Colonic mucosa (tissue), 4 donors: ENCODE results near the gene SULF2. TPM values are rescaled to one million over a fixed set of nuclear protein-coding genes. Genes with fewer than 3 reads are reported as not detected.

ENCODE experiments used
- DNase-seq: peaks from one replicate; pipeline ENCODE4 v3.0.0-alpha.2; 2020
- H3K27ac ChIP-seq: fragments of 200-600 bp; one replicate; pipeline ENCODE4 v1.8.0; 2021
- H3K27me3 ChIP-seq: fragments of 200-600 bp; one replicate; pipeline ENCODE4 v1.8.0; 2021
- H3K36me3 ChIP-seq: fragments of 200-600 bp; one replicate; pipeline ENCODE4 v1.8.0; 2021
- H3K4me1 ChIP-seq: fragments of 200-600 bp; one replicate; pipeline ENCODE4 v1.8.0; 2021; ENCODE audit warnings: mild to moderate bottlenecking
- H3K4me3 ChIP-seq: fragments of 200-600 bp; one replicate; pipeline ENCODE4 v1.8.0; 2021
- H3K9ac ChIP-seq, 2 donors: one replicate each; pipeline ENCODE4 v1.7.0; 2013; ENCODE audit warnings: control low read depth in 2 of 2, low read depth in 2 of 2, low read length in 2 of 2
- H3K9me3 ChIP-seq: fragments of 200-600 bp; one replicate; pipeline ENCODE4 v1.8.0; 2021
- CTCF ChIP-seq: fragments of 200-600 bp; IDR thresholded peaks from one replicate; pipeline ENCODE4 v1.8.0; 2022; ENCODE audit warnings: antibody characterized with exemption, mild to moderate bottlenecking
- intact Hi-C: fragments of 100-400 bp; cut with DNase I; formaldehyde crosslinking; loops from one replicate; pipeline ENCODE4 v1.14.1; 2022
- total RNA-seq, 2 donors: library from RNA; stranded (reverse); fragmentation: NEBNext Ultra II Directional in 1 of 2; extraction: Animal tissue kit (Norgen Biotek cat#: 25700) in 1 of 2; gene quantifications; one replicate each; pipeline ENCODE4 v1.2.1, GENCODE V29; 2021
- donor health status: healthy.
- donor health status: DM: no; HTN: no; CAD: no.
- donor health status: DM: no; HTN: no; CAD: no.

SULF2 gene
- total RNA-seq, 2 donors from 2014 or later, result 97.9 to 153 TPM

GRCh38 chr20:47703748-47704147 lies 81.5 kb downstream of the SULF2 start:
- Histone ChIP-seq H3K36me3 (no peaks in the 10 kb centered on the region), H3K4me3 (no peak overlapping the region), H3K9ac (no peak overlapping the region), H3K9me3 (no peaks in the 10 kb centered on the region), H3K4me1 (no peaks in the 10 kb centered on the region), H3K27me3 (no peaks in the 10 kb centered on the region), H3K27ac (no peak overlapping the region)
- no peak for DNase-seq
- intact Hi-C loops, result no loop called here
- no peak for TF ChIP-seq CTCF

- no peak for DNase-seq
- Histone ChIP-seq H3K27ac (no peak overlapping the region), H3K27me3 (no peaks in the 10 kb centered on the region), H3K9me3 (no peaks in the 10 kb centered on the region), H3K36me3 (no peaks in the 10 kb centered on the region), H3K4me3 (no peak overlapping the region), H3K4me1 (no peaks in the 10 kb centered on the region), H3K9ac (no peak overlapping the region)
- intact Hi-C loops, result no loop called here
- TF ChIP-seq CTCF, result no peak
These were observed 83.7 kb downstream of the SULF2 start for GRCh38 chr20:47701612-47702011.

- H3K4me3 ChIP-seq, result no peak overlapping the region
- no peak overlapping the region for H3K9ac ChIP-seq
- intact Hi-C loops, result no loop called here
- no peak for TF ChIP-seq CTCF
- H3K27ac ChIP-seq, result no peak overlapping the region
- no peaks in the 10 kb centered on the region for H3K9me3 ChIP-seq
- no peaks in the 10 kb centered on the region for H3K27me3 ChIP-seq
- H3K36me3 ChIP-seq, result no peaks in the 10 kb centered on the region
- H3K4me1 ChIP-seq, result no peaks in the 10 kb centered on the region
- DNase-seq, result no peak
These were observed 85.0 kb downstream of the SULF2 start for GRCh38 chr20:47700327-47700726.

- Histone ChIP-seq H3K4me1 (no peaks in the 10 kb centered on the region), H3K27me3 (no peaks in the 10 kb centered on the region), H3K9ac (no peak overlapping the region), H3K4me3 (no peak overlapping the region), H3K27ac (no peak overlapping the region), H3K9me3 (no peaks in the 10 kb centered on the region), H3K36me3 (no peaks in the 10 kb centered on the region)
- intact Hi-C loops, result no loop called here
- no peak for DNase-seq
- no peak for TF ChIP-seq CTCF
These were observed 85.5 kb downstream of the SULF2 start for GRCh38 chr20:47699818-47700217.

- intact Hi-C loops, result no loop called here
- no peak overlapping the region for H3K4me3 ChIP-seq
- DNase-seq, result no peak
- no peaks in the 10 kb centered on the region for H3K4me1 ChIP-seq
- no peak for TF ChIP-seq CTCF
- no peaks in the 10 kb centered on the region for H3K27me3 ChIP-seq
- H3K36me3 ChIP-seq, result no peaks in the 10 kb centered on the region
- no peak overlapping the region for H3K27ac ChIP-seq
- H3K9me3 ChIP-seq, result no peaks in the 10 kb centered on the region
- no peak overlapping the region for H3K9ac ChIP-seq
These were observed 87.1 kb downstream of the SULF2 start for GRCh38 chr20:47698142-47698541.

GRCh38 chr20:47696856-47697255 lies 88.4 kb downstream of the SULF2 start:
- DNase-seq, result no peak
- Histone ChIP-seq H3K27me3 (no peaks in the 10 kb centered on the region), H3K9me3 (no peaks in the 10 kb centered on the region), H3K27ac (no peak overlapping the region), H3K4me3 (no peak overlapping the region), H3K36me3 (no peaks in the 10 kb centered on the region), H3K9ac (no peak overlapping the region), H3K4me1 (no peaks in the 10 kb centered on the region)
- TF ChIP-seq CTCF, result no peak
- intact Hi-C loops, result no loop called here
